T-cell (primary cell): ENCODE data around the gene MUC4. TPM values are rescaled to one million over a fixed set of nuclear protein-coding genes. Genes with fewer than 3 reads are reported as not detected.

ENCODE experiments used
- ATAC-seq, 4 experiments: fragments of 200-7000 bp in 3 of 4; fragments of 150-1000 bp in 1 of 4; cut with Tn5 transposase; replicated peaks in 1 of 4; 1 replicate in 3 of 4; 2 replicates in 1 of 4; pipeline ENCODE4 v1.10.0; 2021; ENCODE audit warnings: moderate library complexity in 3 of 4, mild to moderate bottlenecking in 2 of 4, moderate number of reproducible peaks in 1 of 4
- CTCF ChIA-PET, 2 donors: fragments of 300-600 bp; sonication (Branson Sonifier 250); formaldehyde crosslinking; loops; one replicate each; lab custom pipeline; 2022; ENCODE audit warnings: antibody characterized with exemption in 2 of 2; lab: Charles Lee
- POLR2A ChIA-PET, 2 donors: fragments of 300-600 bp; sonication (Branson Sonifier 250); formaldehyde crosslinking; loops; one replicate each; lab custom pipeline; 2022; ENCODE audit warnings: antibody characterized with exemption in 2 of 2; lab: Charles Lee
- DNase-seq, 35 experiments: peaks; one replicate each; pipeline versions ENCODE4 v3.0.0 to v3.0.0-alpha.2; 2013 to 2023
- H3K27ac ChIP-seq: one replicate; pipeline ENCODE4 v1.5.1; 2013; ENCODE audit warnings: low read length
- H3K27me3 ChIP-seq, 2 experiments: replicated peaks in 1 of 2; 1 replicate in 1 of 2; 2 replicates in 1 of 2; pipeline versions ENCODE4 v1.6.1 to v1.7.0; 2013; ENCODE audit warnings: low read length in 1 of 2, mixed read lengths in 1 of 2; ENCODE audit not compliant: control insufficient read depth in 2 of 2, insufficient read depth in 2 of 2; ENCODE audit errors: extremely low read depth in 1 of 2
- H3K36me3 ChIP-seq, 2 donors: 1 replicate in 1 of 2; 2 replicates in 1 of 2; pipeline versions ENCODE4 v1.6.1 to v1.7.0; 2013; ENCODE audit warnings: low read length in 1 of 2; ENCODE audit not compliant: control insufficient read depth in 2 of 2, insufficient read depth in 1 of 2; ENCODE audit errors: extremely low read depth in 1 of 2
- H3K4me1 ChIP-seq, 2 experiments: 1 replicate in 1 of 2; 2 replicates in 1 of 2; pipeline versions ENCODE4 v1.6.1 to v1.7.0; 2013; ENCODE audit warnings: low read length in 2 of 2, mixed read lengths in 1 of 2; ENCODE audit not compliant: insufficient read depth in 2 of 2, control insufficient read depth in 1 of 2; ENCODE audit errors: extremely low read depth in 1 of 2
- H3K4me3 ChIP-seq, 2 donors: 1 replicate in 1 of 2; 2 replicates in 1 of 2; pipeline versions ENCODE4 v1.5.1 to v1.7.0; 2013; ENCODE audit warnings: mild to moderate bottlenecking in 2 of 2, low read length in 1 of 2, moderate library complexity in 1 of 2; ENCODE audit not compliant: control insufficient read depth in 1 of 2; ENCODE audit errors: extremely low read depth in 1 of 2
- H3K9me3 ChIP-seq: 2 replicates; pipeline ENCODE4 v1.7.0; 2013
- H3K27ac Mint-ChIP-seq, 2 donors: one replicate each; pipeline ENCODE4 v1.8.0; 2020 to 2021; ENCODE audit warnings: mild to moderate bottlenecking in 2 of 2, mixed read lengths in 2 of 2
- H3K27me3 Mint-ChIP-seq, 2 donors: one replicate each; pipeline ENCODE4 v1.8.0; 2021 to 2022; ENCODE audit warnings: mixed read lengths in 2 of 2
- H3K36me3 Mint-ChIP-seq: one replicate; pipeline ENCODE4 v1.8.0; 2021; ENCODE audit warnings: mixed read lengths
- H3K4me1 Mint-ChIP-seq, 3 donors: one replicate each; pipeline ENCODE4 v1.8.0; 2020 to 2022; ENCODE audit warnings: mixed read lengths in 3 of 3, mild to moderate bottlenecking in 1 of 3
- H3K4me3 Mint-ChIP-seq, 3 donors: one replicate each; pipeline ENCODE4 v1.8.0; 2020 to 2022; ENCODE audit warnings: mild to moderate bottlenecking in 3 of 3, mixed read lengths in 3 of 3, moderate library complexity in 3 of 3
- H3K9me3 Mint-ChIP-seq, 3 donors: one replicate each; pipeline ENCODE4 v1.8.0; 2020 to 2022; ENCODE audit warnings: mixed read lengths in 3 of 3
- WGBS: methylation state at CpG from one replicate; pipeline ENCODE4 v1.1.5; 2013; ENCODE audit warnings: missing lambda C conversion rate; ENCODE audit not compliant: insufficient coverage; 5-methylcytosine and 5-hydroxymethylcytosine counted together
- total RNA-seq, 35 experiments: library from RNA in 6 of 35; stranded (reverse) in 6 of 35; fragments of 120-200 nt in 1 of 35; gene quantifications; one replicate each; pipeline versions ENCODE4 v1.2.1 to v1.2.4 and lab custom pipeline; 2013 to 2026

MUC4 gene
- total RNA-seq, 5 donors from 2014 or later (not counting 1 experiment from before 2014, with no cell fraction given): 0.03 to 0.16 (median 0.05) TPM; not detected in 1

DNA sequence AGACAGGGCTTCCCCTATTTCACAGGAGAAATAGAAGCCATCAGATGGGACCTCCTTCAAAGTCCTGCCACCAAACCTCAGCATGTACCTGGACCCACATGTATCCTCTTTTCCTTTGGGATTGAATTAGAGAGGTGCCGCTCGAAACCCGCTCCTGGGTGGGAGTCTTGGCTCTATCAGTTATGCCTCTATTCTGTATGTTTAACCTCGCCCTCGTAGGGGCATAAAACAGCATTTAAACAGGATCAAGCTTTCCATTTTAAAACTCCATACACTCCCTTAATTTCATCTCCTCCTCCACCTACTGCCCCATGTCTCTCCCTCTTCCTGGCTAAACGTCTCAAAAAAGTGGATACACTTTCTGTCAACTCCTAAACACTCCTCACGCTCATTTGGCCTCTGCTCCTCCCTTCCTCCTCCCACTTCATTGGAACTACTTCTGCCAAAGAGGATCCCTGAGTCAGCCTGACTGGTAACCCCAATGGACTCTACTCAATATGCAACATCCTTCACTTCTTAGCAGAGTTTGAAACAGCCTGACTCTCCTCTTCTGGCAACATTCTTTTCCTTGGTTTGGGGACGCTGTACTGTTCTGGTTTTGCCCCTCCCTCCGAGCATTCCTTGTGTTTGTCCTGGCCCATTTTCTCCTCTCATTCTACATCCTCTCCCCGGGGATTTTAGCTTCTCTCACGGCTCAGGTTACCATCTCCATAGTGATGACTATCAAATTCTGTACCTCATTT, 114.0 kb downstream of the MUC4 start:
- ATAC-seq: no peak
- CTCF ChIA-PET: interaction anchor here in 1 of 2 donors (0.7 kb wide), 1 partner anchor 657 kb away, joined by 6 read pairs; no protein-coding TSS in a partner anchor
- peaks cover 0 to 6% (median 3%) of the 10 kb centered on the region in 3 donors for H3K4me1 Mint-ChIP-seq
- Histone ChIP-seq H3K27me3 (no peaks in the 10 kb centered on the region), H3K27ac (no peak overlapping the region), H3K4me3 (no peak overlapping the region), H3K4me1 (no peaks in the 10 kb centered on the region), H3K9me3 (no peaks in the 10 kb centered on the region), H3K36me3 (peaks cover 8 to 25% of the 10 kb centered on the region in 2 donors)
- no peak for DNase-seq
- no peak overlapping the region for H3K4me3 Mint-ChIP-seq
- POLR2A ChIA-PET: no interaction called here
- peaks cover 37% of the 10 kb centered on the region for H3K36me3 Mint-ChIP-seq
- 87% methylated on average over 11 of the region's 11 CpGs for WGBS
- H3K9me3 Mint-ChIP-seq: no peaks in the 10 kb centered on the region
- H3K27ac Mint-ChIP-seq: no peak overlapping the region
- H3K27me3 Mint-ChIP-seq: no peaks in the 10 kb centered on the region

Other genes starting within 250 kb of the MUC4 start
- gene APOD, start 228.0 kb downstream of the MUC4 start, total RNA-seq: under 1 TPM in 1 of 5 donors, not detected in 4; 0.55 TPM
- 10 to 100 TPM in 1 of 5 donors, 1 to 10 TPM in 4; 4.8 to 16.2 (median 8.9) TPM for gene MUC20, start 91.0 kb downstream of the MUC4 start, total RNA-seq
- 100 to 1,000 TPM; 159 to 198 (median 181) TPM for gene TNK2, start 96.6 kb upstream of the MUC4 start, total RNA-seq